GM19438 (cell line): Measurements from ENCODE around the gene HRK.
A peak's percentile ranks its signal among the peaks of the same experiment; 100 is the strongest.

ENCODE experiments used
- ATAC-seq: cut with Tn5 transposase; IDR thresholded peaks from one replicate; pipeline ENCODE4 v1.9.1; 2021; ENCODE audit warnings: low read depth; ENCODE audit not compliant: unreplicated experiment

HRK gene

GRCh38 chr12:116881325-116881876 is at the start of gene HRK:
HRK (minus strand) TSS chr12:116881441; CDS start chr12:116881307, 134 bp downstream.
- no peak for ATAC-seq

GRCh38 chr12:116929885-116930284 is 48.6 kb upstream of the HRK start:
- no peak for ATAC-seq

GRCh38 chr12:116928504-116928903 is 47.3 kb upstream of the HRK start:
- no peak for ATAC-seq

- ATAC-seq: no peak
Measured at GRCh38 chr12:116927244-116927940, 46.2 kb upstream of the HRK start.

GRCh38 chr12:116926283-116927243 is 45.3 kb upstream of the HRK start:
- no peak for ATAC-seq

GRCh38 chr12:116924558-116925453 is 43.6 kb upstream of the HRK start:
- ATAC-seq: peak; percentile 85

- ATAC-seq: peak; percentile 56
Measured at GRCh38 chr12:116922194-116922897, 41.1 kb upstream of the HRK start.

GRCh38 chr12:116920939-116921338 is 39.7 kb upstream of the HRK start:
- no peak for ATAC-seq

- ATAC-seq: no peak
Measured at GRCh38 chr12:116919706-116920485, 38.7 kb upstream of the HRK start.

GRCh38 chr12:116919247-116919661 is 38.0 kb upstream of the HRK start:
- no peak for ATAC-seq

GRCh38 chr12:116918464-116918863 is 37.2 kb upstream of the HRK start:
- ATAC-seq: no peak

- no peak for ATAC-seq
Measured at GRCh38 chr12:116916714-116917114, 35.5 kb upstream of the HRK start.

GRCh38 chr12:116916122-116916521 is 34.9 kb upstream of the HRK start:
- ATAC-seq: no peak

- no peak for ATAC-seq
Measured at GRCh38 chr12:116915326-116915725, 34.1 kb upstream of the HRK start.

GRCh38 chr12:116910645-116911451 is 29.6 kb upstream of the HRK start, which contains the start of gene FBXW8:
FBXW8 (plus strand) TSS chr12:116910950; CDS start chr12:116911038, 88 bp downstream.
- peak; percentile 89 for ATAC-seq

GRCh38 chr12:116910280-116910644 is 29.0 kb upstream of the HRK start:
- ATAC-seq: no peak

GRCh38 chr12:116906285-116906684 is 25.0 kb upstream of the HRK start:
- ATAC-seq: no peak

- no peak for ATAC-seq
Measured at GRCh38 chr12:116903818-116904217, 22.6 kb upstream of the HRK start.
